Immature natural killer cell (primary cell): ENCODE data around the gene BORCS5. TPM values are rescaled to one million over a fixed set of nuclear protein-coding genes. Genes with fewer than 3 reads are reported as not detected.

Source experiments
- polyA plus RNA-seq, 3 donors: library from polyadenylated mRNA; unstranded; fragments of 300-500 nt; fragmentation: Illumina TruSeq; gene quantifications; one replicate each; pipeline ENCODE4 v1.2.3, GENCODE V29; 2021

BORCS5 gene
- polyA plus RNA-seq, 3 donors from 2014 or later, result 16.7 to 34.5 (median 25.6) TPM

Other genes starting within 250 kb of the BORCS5 start
- not detected for gene LRP6, start 90.0 kb upstream of the BORCS5 start, polyA plus RNA-seq
- under 1 TPM in 2 of 3 donors, not detected in 1; 0.09 to 0.77 TPM for gene MANSC1, start 6.8 kb upstream of the BORCS5 start, polyA plus RNA-seq
- gene DUSP16, start 205.8 kb downstream of the BORCS5 start, polyA plus RNA-seq, result under 1 TPM in 2 of 3 donors, not detected in 1; 0.57 to 0.78 TPM